Measurements from ENCODE around the gene RPLP1.

Gene RPLP1

DNA sequence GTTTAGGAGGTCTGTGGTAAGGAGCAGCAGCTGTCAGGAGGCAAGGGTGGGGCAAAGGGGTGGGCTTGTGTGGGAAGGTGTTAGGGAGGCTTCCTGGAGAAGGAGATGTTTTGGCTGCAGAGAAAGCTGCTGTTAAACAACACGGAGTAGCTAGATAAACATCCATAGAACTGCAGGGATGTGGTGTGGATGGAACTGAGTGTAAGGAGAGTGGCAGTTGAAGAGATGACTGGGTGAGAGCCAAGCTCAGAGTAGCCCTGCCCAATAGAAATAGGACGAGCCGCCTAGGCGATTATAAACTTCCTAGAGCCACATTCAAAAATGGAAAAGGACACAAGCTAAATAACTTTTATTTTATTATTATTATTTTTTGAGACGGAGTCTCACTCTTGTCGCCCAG lies 19.9 kb downstream of the RPLP1 start:
- Histone ChIP-seq H3K27ac (ENCODE audit: low read depth, low read length) (no peak overlapping the region), H3K27me3 (ENCODE audit: insufficient read depth, low read length) (no peaks in the 10 kb centered on the region), H3K4me1 (ENCODE audit: insufficient read depth, low read length) (no peaks in the 10 kb centered on the region), H3K4me3 (ENCODE audit: low read length) (no peak overlapping the region), H3K9ac (ENCODE audit: low read depth, low read length) (no peak overlapping the region), H3K9me3 (ENCODE audit: insufficient read depth, low read depth, low read length) (no peaks in the 10 kb centered on the region), H3K36me3 (ENCODE audit: insufficient read depth, low read length) (no peaks in the 10 kb centered on the region)
- WGBS, result 89% methylated on average over 3 of the region's 6 CpGs

DNA sequence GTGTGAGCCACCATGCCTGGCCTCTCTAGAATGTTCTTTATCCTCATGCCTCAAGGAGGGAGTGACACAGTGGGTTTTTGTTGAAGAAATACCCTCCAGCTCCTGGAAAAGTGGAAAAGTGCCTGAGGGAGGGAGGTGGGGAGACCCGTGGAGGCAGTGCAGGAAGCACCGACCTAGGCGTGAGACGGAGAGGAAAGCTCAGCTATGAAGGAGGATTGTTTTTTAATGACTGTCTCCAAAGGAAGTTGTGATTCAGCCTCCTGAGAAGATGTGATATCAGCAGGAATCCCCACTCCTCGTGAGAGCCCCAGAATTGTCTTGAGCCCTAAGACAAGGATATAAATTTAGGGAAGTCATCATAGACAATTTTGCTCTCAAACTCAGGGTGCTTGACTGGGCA lies 21.7 kb downstream of the RPLP1 start:
- Histone ChIP-seq H3K4me1 (ENCODE audit: insufficient read depth, low read length) (no peaks in the 10 kb centered on the region), H3K27ac (ENCODE audit: low read depth, low read length) (no peak overlapping the region), H3K4me3 (ENCODE audit: low read length) (no peak overlapping the region), H3K9me3 (ENCODE audit: insufficient read depth, low read depth, low read length) (no peaks in the 10 kb centered on the region), H3K9ac (ENCODE audit: low read depth, low read length) (no peak overlapping the region), H3K27me3 (ENCODE audit: insufficient read depth, low read length) (no peaks in the 10 kb centered on the region), H3K36me3 (ENCODE audit: insufficient read depth, low read length) (no peaks in the 10 kb centered on the region)
- WGBS, result 79% methylated on average over 5 of the region's 5 CpGs

DNA sequence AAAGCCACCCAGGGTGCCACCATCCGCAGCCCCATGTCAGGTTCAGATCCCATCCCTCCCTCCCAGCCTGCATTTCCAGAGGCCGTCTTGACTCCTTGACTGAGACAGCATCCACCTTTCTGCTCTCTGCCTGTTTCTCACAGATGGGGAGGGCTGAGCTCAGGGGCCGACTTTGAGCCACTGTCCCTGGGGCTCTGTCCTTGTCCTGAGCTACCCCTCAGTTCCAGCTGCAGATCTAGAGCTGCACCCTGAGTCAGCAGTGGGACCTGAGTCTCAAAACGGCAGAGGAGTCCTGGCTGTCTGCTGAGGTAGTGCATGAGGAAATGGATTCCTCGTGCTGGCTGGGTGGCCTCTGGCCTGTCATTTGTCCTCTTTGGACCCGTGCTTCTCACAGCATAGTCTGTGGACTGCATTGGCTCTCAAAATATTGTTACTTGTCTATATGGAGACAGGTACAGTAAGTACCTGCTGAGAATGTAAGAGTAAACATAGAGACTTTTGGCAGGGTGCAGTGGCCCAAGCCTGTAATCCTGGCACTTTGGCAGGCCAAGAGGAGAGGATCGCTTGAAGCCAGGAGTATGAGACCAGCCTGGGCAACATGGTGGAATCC lies 22.3 kb downstream of the RPLP1 start:
- no peak overlapping the region for H3K4me3 ChIP-seq (ENCODE audit: low read length)
- no peaks in the 10 kb centered on the region for H3K27me3 ChIP-seq (ENCODE audit: insufficient read depth, low read length)
- no peaks in the 10 kb centered on the region for H3K36me3 ChIP-seq (ENCODE audit: insufficient read depth, low read length)
- WGBS, result 81% methylated on average over 7 of the region's 7 CpGs
- no peak overlapping the region for H3K9ac ChIP-seq (ENCODE audit: low read depth, low read length)
- H3K27ac ChIP-seq (ENCODE audit: low read depth, low read length), result no peak overlapping the region
- no peaks in the 10 kb centered on the region for H3K4me1 ChIP-seq (ENCODE audit: insufficient read depth, low read length)
- peaks cover 3% of the 10 kb centered on the region; the same call in 1 of the 2 replicates for H3K9me3 ChIP-seq (ENCODE audit: insufficient read depth, low read depth, low read length)

DNA sequence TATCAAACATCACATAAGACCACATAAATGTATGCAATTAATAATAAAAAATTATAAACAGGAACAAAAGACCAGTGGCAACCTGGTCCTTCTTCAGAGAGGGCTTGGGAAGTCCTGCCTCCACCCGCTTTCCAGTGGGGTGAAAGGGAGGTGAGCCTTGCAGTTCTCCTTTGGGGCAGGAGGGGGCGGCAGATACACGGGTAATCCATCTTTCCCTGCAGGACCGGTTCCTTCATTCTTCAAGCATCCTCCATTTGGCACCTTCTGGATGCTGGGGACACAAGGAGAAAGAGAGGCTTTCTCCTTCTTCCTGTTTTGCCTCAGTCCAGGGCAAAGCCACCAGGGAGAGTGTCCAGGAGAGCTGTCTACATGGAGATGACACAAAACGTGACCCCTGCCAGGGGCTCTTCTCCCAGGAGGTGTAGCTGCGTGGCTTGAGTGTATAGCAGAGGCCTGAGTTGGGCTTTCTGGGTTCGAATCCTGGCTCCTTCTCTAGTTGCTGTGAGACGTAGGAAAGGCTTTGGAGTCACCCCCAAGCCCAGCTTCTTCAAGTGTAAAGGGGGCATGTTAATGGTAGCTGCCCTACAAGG lies 23.2 kb downstream of the RPLP1 start:
- H3K4me3 ChIP-seq (ENCODE audit: low read length), result no peak overlapping the region
- H3K9ac ChIP-seq (ENCODE audit: low read depth, low read length), result no peak overlapping the region
- no peak overlapping the region for H3K27ac ChIP-seq (ENCODE audit: low read depth, low read length)
- no peaks in the 10 kb centered on the region for H3K36me3 ChIP-seq (ENCODE audit: insufficient read depth, low read length)
- 50% methylated on average over 8 of the region's 8 CpGs for WGBS
- H3K4me1 ChIP-seq (ENCODE audit: insufficient read depth, low read length), result no peaks in the 10 kb centered on the region
- peaks cover 8% of the 10 kb centered on the region; the same call in 1 of the 2 replicates for H3K9me3 ChIP-seq (ENCODE audit: insufficient read depth, low read depth, low read length)
- H3K27me3 ChIP-seq (ENCODE audit: insufficient read depth, low read length), result no peaks in the 10 kb centered on the region

DNA sequence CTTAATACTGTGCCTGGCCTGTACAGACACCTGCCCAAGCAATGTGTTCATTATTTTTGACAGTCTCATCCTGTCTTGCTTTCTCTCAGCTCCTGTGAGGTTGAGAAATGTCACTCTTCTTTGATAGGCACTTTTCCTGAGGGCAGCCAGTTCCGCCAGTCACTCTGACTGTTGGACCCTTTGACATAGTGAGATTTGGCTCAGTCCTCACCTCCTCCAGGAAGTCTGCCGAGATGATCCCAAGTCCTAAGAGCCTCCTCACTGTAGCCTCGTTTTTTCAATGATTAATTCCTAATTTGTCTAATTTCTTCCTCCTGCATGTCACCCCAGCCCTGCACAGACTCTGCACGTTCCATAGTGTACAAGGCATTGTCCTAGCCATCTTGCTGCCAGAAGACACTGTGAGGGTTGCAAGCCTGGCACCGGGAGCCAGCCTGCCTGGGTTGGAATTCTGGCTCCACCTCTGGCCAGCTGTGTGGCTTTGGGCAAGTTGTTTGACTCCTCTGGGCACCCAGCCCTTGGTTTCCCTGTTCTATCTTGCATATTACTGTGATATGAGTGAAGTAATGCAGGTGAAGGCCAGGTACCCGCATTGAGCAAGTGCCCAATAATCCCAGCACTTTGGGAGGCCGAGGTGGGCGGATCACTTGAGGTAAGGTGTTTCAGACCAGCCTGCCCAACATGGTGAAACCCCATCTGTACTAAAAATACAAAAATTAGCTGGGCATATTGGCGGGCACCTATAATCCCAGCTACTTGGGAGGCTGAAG lies 24.3 kb downstream of the RPLP1 start:
- WGBS, result 93% methylated on average over 9 of the region's 9 CpGs
- H3K36me3 ChIP-seq (ENCODE audit: insufficient read depth, low read length), result no peaks in the 10 kb centered on the region
- no peak overlapping the region for H3K4me3 ChIP-seq (ENCODE audit: low read length)
- H3K9ac ChIP-seq (ENCODE audit: low read depth, low read length), result no peak overlapping the region
- H3K9me3 ChIP-seq (ENCODE audit: insufficient read depth, low read depth, low read length), result peaks cover 8% of the 10 kb centered on the region; the same call in 1 of the 2 replicates
- no peak overlapping the region for H3K27ac ChIP-seq (ENCODE audit: low read depth, low read length)
- H3K4me1 ChIP-seq (ENCODE audit: insufficient read depth, low read length), result no peaks in the 10 kb centered on the region
- H3K27me3 ChIP-seq (ENCODE audit: insufficient read depth, low read length), result no peaks in the 10 kb centered on the region

DNA sequence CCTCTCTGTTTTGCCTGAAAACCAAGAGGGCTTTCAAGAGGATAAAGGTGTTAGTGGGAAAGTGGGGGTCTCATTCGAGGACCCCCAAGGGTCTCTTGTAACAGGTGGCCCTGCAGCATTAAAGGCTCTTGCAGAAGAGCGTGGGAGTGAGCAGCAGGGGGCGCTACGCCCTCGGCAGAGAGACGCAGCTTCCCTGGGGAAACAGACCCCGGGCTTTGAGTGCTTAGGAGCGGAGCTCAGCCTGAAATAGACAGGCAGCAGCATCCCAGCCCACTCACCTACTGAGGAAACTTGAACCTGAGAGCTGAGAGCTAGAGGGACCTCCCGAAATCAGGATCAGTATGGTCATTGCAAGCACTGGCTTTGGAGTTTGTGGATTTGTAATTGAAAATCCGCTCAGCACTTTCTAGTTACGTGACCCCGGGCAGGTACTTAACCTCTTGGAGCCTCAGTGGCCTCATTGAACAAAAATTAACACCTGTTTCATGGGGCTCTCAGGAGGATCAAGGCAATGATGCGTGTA lies 25.7 kb downstream of the RPLP1 start:
- no peak overlapping the region for H3K27ac ChIP-seq (ENCODE audit: low read depth, low read length)

DNA sequence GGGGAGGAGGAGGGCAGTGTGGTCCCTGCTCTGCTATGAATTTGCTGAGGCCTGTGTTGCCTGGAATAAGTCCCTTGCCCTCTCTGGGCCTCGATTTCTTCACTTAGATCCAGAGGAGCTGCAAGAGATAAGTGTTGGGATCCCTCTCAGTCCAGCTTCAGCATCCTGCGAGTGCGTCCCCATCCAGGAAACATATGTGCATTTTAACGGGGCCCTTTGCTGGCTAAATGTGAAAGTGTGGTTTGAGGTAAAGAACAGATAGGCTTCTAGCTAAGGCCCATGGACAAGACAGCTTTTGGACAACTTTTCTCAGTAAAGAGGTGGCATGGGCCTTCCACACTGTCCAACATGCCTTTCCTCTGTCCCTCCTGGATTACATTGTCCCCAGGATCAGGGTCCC lies 26.5 kb downstream of the RPLP1 start:
- Histone ChIP-seq H3K27me3 (ENCODE audit: insufficient read depth, low read length) (no peaks in the 10 kb centered on the region), H3K4me1 (ENCODE audit: insufficient read depth, low read length) (no peaks in the 10 kb centered on the region), H3K9me3 (ENCODE audit: insufficient read depth, low read depth, low read length) (peaks cover 8% of the 10 kb centered on the region; the same call in 1 of the 2 replicates), H3K4me3 (ENCODE audit: low read length) (no peak overlapping the region), H3K9ac (ENCODE audit: low read depth, low read length) (no peak overlapping the region), H3K36me3 (ENCODE audit: insufficient read depth, low read length) (no peaks in the 10 kb centered on the region), H3K27ac (ENCODE audit: low read depth, low read length) (no peak overlapping the region)
- 94% methylated on average over 4 of the region's 4 CpGs for WGBS

More for the DNA sequence above, 25.7 kb downstream of the RPLP1 start:
- H3K4me1 ChIP-seq (ENCODE audit: insufficient read depth, low read length), result no peaks in the 10 kb centered on the region
- no peak overlapping the region for H3K9ac ChIP-seq (ENCODE audit: low read depth, low read length)
- peaks cover 8% of the 10 kb centered on the region; the same call in 1 of the 2 replicates for H3K9me3 ChIP-seq (ENCODE audit: insufficient read depth, low read depth, low read length)
- H3K27me3 ChIP-seq (ENCODE audit: insufficient read depth, low read length), result no peaks in the 10 kb centered on the region
- H3K36me3 ChIP-seq (ENCODE audit: insufficient read depth, low read length), result no peaks in the 10 kb centered on the region
- H3K4me3 ChIP-seq (ENCODE audit: low read length), result no peak overlapping the region
- WGBS, result 33% methylated on average over 13 of the region's 13 CpGs

GRCh38 chr15:69479971-69480370 lies 27.4 kb downstream of the RPLP1 start:
- Histone ChIP-seq H3K4me1 (ENCODE audit: insufficient read depth, low read length) (no peaks in the 10 kb centered on the region), H3K27ac (ENCODE audit: low read depth, low read length) (no peak overlapping the region), H3K9ac (ENCODE audit: low read depth, low read length) (no peak overlapping the region), H3K27me3 (ENCODE audit: insufficient read depth, low read length) (no peaks in the 10 kb centered on the region), H3K4me3 (ENCODE audit: low read length) (no peak overlapping the region), H3K9me3 (ENCODE audit: insufficient read depth, low read depth, low read length) (peaks cover 8% of the 10 kb centered on the region; the same call in 1 of the 2 replicates), H3K36me3 (ENCODE audit: insufficient read depth, low read length) (no peaks in the 10 kb centered on the region)
- 92% methylated on average over 2 of the region's 2 CpGs for WGBS

- WGBS, result 88% methylated on average over 2 of the region's 3 CpGs
These were observed 28.3 kb downstream of the RPLP1 start for GRCh38 chr15:69480932-69481331.

DNA sequence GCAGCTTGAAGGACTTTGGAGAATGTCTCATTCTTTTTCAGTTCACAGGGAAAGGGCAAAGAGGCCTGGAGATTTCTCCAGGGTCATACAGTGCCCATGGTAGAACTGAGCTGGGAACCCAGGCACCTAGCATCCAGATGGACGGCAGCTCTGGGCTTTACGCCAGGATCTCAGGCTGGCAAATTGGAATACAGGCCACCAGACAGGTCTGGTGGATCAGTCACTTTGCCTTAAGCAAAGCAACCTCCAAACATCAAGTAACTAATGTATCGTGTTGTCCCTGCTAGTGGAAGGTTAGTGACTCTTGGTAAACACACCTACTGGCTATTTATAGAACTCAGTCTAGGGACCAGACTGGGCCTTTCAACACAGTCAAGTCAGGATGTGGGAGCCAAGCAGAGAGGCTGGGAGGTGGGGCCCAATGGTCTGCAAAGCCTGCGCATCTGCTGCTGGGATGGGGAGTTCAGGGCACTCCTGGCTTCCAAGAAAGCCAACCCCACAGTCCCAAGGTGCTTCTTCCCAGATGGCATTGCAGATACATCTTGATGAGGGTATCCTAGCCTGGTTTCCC lies 30.2 kb downstream of the RPLP1 start:
- Histone ChIP-seq H3K27me3 (ENCODE audit: insufficient read depth, low read length) (no peaks in the 10 kb centered on the region), H3K9me3 (ENCODE audit: insufficient read depth, low read depth, low read length) (peaks cover 11% of the 10 kb centered on the region; the same call in 1 of the 2 replicates), H3K36me3 (ENCODE audit: insufficient read depth, low read length) (no peaks in the 10 kb centered on the region), H3K4me3 (ENCODE audit: low read length) (no peak overlapping the region), H3K4me1 (ENCODE audit: insufficient read depth, low read length) (no peaks in the 10 kb centered on the region), H3K27ac (ENCODE audit: low read depth, low read length) (no peak overlapping the region), H3K9ac (ENCODE audit: low read depth, low read length) (no peak overlapping the region)
- WGBS, result 95% methylated on average over 4 of the region's 4 CpGs

More at GRCh38 chr15:69480932-69481331, 28.3 kb downstream of the RPLP1 start:
- no peak overlapping the region for H3K27ac ChIP-seq (ENCODE audit: low read depth, low read length)
- H3K9me3 ChIP-seq (ENCODE audit: insufficient read depth, low read depth, low read length), result peaks cover 11% of the 10 kb centered on the region; the same call in 1 of the 2 replicates
- no peaks in the 10 kb centered on the region for H3K36me3 ChIP-seq (ENCODE audit: insufficient read depth, low read length)
- H3K4me1 ChIP-seq (ENCODE audit: insufficient read depth, low read length), result no peaks in the 10 kb centered on the region
- H3K4me3 ChIP-seq (ENCODE audit: low read length), result no peak overlapping the region
- H3K9ac ChIP-seq (ENCODE audit: low read depth, low read length), result no peak overlapping the region
- no peaks in the 10 kb centered on the region for H3K27me3 ChIP-seq (ENCODE audit: insufficient read depth, low read length)

DNA sequence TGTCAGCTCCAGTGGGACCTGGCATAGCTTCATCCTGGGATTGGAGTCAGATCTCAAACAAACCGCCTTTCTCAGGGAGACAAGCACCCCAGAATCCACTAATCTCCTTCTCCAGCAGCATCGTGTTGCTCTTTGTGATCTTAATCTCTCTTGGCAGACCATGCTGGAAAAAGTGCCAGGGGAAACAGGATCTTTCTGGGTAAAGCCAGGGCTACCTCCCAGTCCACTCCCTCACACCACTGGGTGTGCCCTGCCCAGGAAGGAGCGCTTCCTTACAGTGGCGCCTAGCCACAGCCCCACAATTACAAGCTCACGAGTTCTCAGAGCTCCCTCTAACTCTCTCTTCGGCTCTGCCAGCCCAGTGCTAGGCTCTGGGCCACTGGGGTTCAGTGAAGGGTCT lies 32.2 kb downstream of the RPLP1 start:
- Histone ChIP-seq H3K27me3 (ENCODE audit: insufficient read depth, low read length) (no peaks in the 10 kb centered on the region), H3K9ac (ENCODE audit: low read depth, low read length) (no peak overlapping the region), H3K36me3 (ENCODE audit: insufficient read depth, low read length) (no peaks in the 10 kb centered on the region), H3K27ac (ENCODE audit: low read depth, low read length) (no peak overlapping the region), H3K4me1 (ENCODE audit: insufficient read depth, low read length) (no peaks in the 10 kb centered on the region), H3K9me3 (ENCODE audit: insufficient read depth, low read depth, low read length) (peaks cover 10% of the 10 kb centered on the region; the same call in 1 of the 2 replicates), H3K4me3 (ENCODE audit: low read length) (no peak overlapping the region)
- 91% methylated on average over 6 of the region's 6 CpGs for WGBS

Data from HUES64 (cell line).